HG03442 (cell line): Measurements from ENCODE around the gene KRTAP5-1.

Experiments
- ATAC-seq: cut with Tn5 transposase; IDR thresholded peaks from one replicate; pipeline ENCODE4 v1.9.1; 2021; ENCODE audit warnings: mild to moderate bottlenecking, moderate library complexity; ENCODE audit not compliant: unreplicated experiment

The KRTAP5-1 gene

DNA sequence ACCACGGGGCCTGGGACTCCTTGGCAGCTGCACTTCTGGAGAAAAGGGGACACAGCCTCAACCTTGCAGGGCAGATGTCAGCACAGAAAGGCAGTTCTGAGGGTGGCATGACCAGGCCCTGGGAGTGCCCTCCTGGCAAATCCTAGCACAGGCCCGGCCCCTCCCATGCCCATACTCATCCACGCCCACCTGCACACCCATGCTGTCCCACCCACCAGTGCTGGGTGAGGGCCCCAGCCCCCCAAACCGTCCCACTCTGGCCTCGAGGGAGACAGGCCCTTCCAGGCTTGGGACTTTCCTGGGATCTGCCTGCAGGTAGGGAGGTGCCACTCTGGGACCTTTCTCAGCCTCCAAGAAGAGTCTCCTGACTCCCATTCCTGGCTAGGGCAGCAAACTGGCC is 23.1 kb downstream of the KRTAP5-1 start:
- no peak for ATAC-seq

DNA sequence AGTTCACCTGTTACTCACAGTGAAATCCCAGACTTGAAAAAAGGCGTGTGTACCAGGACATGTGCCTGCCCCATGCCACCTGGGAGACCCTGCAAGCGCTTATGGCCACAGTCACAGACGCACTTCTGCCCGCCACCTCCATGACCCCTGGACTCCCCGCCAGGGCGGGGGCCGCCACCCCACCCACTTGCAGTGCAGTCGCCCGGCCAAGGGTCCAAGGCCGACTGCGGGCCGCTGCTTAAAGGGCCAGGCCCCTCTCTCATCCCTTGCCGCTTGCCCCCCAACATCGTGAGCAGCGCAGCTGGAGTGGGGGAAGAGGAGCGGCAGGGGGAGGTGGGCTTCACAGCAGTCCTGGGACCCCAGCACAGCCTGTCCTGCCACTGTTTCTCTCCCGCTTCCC is 23.8 kb downstream of the KRTAP5-1 start:
- ATAC-seq: no peak

DNA sequence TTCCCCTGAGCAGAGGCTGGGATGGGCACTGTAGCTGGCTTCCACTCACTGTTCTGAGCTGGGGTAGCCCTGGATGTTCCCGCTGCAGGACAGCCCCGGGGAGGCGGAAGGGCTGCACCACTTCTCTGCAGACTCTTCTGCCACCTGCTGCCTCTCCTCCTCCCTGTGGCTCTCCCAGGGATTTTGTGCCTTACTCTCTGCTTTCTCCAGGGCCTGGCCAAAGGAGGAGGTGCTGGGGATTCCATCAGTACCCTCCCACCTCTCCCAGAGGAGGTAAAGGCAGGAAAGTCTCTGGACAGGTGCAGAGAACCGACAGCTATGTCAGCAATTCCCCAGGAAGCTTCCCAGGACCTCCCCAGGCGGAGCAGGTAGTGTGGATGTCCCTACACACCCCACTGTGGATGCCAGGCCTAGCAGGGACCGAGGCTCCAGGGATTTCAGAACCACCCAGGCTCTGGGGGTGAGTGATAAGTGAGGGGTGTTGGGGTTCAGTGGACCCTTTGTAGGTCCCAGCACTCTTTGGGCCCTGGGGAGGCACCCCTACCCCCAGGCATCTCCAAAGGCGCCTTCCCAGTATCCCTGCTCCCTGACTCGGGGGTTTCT is 24.3 kb downstream of the KRTAP5-1 start:
- no peak for ATAC-seq

DNA sequence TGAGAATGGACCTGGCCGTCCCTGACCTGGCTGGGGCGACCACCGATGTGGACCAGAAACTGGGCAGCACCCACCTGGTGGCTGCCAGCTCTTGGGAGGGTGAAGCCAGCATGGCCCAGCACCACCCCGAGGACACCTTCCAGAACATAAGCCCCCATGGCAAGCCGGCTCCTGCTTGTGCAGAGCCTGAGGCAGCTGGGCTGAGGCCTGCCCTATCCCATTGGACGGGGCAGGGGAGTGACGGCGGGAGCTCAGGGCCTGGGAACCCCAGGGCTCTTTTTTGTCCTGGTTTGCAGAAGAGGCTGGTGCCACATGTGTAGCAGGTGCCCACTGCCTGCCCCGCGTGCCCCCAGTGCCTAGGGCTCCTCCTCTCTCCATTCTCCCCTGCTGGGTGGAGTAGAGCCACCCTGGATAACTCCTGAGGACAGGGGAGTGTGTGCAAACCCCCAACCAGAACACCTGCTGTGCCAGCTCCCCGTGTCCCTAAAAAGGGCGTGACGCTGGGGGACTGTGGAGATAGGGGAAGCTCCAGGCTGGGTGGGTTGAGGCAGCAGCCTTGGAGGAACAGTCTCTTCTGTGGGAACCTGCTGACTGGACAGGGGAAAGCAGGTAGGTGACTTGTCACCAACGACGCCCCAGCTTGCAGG is 25.0 kb downstream of the KRTAP5-1 start:
- ATAC-seq: no peak

DNA sequence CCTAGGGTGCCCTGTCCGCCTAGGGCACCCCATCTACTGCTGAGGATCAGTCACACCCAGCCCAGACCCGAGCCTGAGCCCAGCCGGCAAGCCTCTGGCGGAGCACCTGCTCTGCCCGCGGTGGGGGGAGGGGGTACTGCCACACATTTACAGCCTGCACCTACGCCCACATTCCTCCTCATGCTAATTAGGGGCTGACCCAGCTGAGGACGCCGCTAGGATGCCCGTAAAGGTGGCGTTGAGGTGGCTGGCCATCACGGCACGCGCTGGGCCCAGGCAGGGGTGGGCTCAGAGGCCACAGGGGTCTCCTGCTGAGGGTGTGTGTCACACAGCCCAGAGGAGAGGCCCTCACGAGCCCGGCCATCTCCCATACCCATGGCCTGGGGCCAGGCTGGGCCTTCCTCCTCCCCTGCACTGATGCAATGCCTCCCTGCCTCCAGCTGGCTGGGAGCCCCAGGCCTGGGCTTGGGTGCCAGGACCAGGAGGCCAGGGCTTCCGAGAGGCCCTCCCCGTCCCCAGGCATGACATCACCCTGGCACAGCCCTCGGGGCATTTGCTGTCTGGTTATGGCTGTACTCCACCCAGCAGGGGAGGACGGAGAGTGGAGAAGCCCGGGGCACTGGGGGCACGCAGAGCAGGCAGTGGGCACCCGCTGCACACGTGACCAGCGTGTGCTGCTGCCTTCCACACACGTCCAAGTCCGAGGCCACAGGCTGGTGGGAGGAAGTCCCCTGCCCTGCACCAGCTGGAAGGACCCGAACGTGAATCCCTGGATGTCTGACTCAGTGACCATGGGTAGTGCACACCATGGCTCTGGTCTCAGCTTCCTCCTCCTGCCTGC is 25.8 kb downstream of the KRTAP5-1 start:
- no peak for ATAC-seq

DNA sequence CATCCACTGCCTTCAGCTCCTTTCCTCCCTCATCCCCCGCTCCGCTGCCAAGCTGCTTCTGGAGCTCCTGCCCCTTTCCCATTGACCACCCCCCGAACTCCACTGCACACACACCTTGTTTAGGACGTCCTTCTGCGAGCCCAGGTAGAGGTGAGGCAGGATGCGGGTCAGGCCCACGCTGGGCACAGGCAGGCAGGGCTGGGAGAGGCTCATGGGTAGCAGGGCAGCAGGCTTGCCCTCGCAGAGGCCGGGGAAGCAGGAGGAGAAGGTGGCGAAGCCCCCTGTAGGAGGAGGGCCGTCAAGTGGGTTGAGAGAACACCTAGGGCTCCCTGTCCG is 26.3 kb downstream of the KRTAP5-1 start:
- ATAC-seq: no peak

DNA sequence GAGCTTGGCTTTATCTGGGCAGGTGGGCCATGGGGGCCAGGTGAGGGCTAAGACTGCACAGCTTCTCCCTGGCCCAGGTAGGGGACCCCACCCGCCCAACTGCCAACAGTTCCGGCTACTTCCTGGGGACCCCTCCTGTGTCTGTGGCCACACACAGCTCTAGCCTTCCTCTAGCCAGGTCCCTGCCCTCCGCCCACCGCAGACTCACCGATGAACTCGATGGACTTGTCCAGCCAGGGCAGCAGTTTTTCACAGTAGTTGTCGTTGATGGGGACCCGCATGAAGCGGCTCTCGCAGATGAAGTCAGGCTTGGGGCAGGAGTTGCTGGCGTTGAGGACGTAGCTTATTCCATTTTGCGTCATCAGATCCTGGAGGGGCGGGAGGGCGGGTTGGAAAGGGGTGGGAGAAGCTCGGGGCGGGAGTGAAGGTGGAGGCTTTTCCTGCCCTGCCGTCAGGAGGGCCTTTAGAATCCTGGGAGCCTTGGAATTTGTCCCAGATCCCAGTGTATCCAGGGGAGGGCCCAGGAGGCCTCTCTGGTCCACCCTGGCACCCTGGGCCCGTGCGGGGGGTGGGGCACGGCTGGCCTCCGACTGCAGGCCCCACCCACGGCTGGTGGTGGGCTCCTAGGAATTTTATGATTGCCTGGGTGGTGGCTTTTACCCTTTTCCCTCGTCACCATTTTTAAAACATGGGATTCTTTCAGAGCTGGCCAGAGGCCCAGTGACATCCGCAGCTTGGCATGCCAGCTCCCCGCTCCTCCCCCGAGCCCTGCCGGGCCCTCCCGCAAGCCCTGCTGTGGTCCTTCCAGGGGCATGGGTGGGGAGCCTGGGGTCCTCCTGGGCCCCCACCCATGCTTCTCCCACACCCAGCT is 26.9 kb downstream of the KRTAP5-1 start:
- no peak for ATAC-seq

DNA sequence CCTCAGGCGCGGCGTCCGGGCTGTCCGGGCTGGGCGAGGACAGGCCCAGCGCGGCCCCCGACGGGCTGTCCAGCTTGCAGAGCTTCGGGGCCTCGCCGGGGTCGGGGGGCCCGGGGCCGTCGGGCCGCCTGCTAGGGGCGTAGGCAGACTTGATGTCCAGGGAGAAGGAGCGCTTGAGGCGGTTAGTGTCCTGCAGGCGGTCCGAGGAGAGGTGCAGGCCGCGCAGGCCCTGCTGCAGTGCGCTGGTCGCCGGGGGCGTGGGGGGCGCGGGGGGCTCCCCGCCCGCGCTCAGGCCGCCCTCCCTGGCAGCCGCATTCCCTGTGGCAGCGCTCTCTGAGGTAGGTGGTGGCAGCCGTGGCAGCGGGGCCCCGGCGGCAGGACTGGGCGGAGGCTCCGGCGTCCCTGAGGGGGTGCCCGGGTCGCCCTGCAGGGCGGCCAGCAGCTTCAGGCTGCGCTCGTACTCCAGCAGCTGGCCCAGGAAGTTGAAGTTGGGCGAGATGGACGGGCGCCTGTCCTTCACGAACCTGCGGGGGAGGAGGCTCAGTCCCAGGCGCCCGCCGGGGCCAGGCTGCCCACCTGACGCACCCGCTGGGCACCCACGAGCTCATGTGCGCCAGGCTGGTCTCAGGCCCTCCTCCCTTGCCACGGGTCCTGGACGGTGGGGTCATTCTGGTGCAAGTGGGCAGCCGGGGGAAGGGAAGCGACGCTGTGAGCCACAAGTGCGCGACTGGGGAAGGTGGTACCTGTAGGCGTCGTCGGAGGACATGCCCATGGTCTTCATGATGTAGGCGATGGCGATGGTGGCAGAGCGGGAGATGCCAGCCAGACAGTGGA is 27.8 kb downstream of the KRTAP5-1 start:
- ATAC-seq: no peak

DNA sequence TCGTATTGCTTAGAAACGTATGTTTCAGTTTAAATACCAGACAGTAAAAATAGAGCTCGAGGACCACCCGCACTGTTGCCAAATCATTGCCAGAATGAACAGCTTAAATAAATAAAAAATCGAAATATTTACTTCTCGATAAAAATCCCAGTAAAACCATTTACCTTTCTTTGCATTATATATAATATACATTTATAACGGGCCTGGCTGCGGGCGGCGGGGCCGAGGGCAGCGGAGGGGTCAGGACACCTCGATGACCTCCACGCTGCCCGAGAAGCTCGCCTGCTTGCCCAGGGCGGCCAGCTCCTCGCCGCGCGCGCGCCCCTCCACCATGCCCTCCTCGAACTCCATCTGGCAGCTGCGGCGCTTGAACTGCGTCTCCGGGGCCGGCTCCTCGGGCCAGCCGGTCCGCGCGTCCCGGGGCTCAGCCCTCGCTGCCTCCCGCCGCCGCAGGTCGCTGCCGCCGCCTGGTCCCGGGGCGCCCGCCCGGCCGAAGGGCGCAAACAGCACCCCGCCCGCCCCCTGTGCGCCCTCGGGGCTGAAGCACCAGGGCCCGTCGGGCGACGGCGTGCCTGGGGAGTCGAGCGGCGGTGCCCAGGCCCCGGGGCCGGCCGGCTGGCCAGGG is 28.7 kb downstream of the KRTAP5-1 start:
- ATAC-seq: no peak

DNA sequence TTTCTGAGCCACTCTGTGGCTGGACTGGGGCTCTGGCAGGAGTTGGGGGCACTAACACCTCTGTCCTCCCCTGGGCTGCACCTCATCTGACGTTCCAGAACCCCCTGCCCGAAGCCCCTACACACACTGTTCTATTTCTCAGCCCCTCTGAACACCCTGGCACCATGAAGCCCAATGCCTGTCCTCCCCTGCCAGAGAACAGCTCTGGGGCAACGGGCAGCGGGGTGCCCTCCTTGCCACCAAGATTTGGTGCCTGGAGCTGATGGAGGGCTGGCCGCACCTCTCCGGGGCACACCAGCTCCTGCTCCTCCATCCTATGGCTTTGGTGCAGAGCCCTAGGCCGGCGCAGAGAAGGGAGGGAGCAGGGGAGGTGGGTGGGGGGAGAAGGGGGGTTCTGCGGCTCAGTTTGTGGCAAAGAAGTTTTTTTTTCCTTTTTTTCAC is 29.4 kb downstream of the KRTAP5-1 start:
- ATAC-seq: no peak

DNA sequence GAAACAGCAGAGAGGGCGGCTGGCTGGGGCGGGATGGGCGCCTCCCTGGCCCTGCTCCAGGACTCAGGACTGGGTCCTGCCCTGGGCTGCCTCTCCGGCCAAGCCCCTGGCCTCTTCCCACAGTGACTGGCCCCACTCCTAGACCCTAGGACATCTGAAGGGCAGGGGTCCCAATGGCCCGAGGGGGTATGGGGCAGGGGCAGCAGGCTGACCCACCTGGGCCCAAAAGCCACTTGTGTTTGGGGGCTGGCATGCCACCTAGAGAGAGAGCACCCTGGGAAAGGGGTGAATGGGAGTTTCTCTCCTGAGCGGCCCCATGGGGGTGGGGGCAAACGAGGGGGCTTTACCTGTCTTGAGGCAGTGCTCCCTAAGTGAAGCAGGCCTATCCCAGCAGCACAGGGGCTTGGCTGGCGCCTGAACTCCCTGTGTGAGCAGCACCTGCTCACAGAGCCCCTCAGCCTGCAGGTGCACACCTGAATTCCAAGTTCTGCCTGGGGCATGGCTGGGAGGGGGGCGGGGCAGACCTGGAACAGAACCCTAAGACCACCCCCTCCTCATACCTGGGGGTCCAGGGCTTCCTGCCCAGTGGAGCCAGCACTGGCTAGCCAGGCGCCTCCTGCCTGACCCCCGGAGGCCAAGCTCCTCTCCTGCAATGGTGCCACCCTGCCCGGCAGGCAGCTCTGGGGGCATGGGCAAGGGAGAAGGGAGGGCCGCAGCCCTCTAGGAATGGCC is 29.9 kb downstream of the KRTAP5-1 start:
- no peak for ATAC-seq

DNA sequence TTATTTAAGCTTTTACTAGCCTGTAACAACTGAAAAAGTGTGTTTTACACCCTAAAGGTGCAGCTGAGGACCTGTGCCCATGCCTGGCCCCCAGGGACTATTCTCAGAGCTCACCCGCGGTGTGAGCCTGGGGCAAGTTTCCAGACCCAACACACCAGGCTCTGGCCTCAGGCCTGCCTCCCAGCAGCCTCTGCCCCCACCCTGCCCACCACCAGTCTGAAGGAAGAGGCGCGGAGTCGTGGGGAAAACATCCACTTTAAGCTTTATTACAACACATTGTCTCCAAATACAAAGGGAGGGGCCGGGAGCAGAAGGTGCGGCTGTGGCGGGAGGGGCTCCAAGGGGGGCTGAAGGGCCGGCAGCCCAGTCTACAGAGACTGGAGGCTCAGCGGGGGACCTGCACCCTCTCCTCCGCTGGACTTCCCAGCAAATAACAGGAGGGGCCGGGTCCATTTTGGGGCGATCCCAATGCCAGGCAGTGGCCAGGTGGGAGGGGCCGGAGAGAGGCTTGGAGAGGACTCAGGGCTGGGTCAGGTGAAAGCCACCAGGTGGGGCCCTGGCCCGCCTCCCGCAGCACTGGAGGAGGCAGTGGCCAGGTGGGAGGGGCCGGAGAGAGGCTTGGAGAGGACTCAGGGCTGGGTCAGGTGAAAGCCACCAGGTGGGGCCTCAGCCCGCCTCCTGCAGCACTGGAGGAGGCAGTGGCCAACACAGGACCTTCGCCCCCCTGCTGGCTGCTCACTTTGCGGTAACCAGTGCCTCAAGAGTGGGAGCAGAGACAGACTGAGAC is 31.1 kb downstream of the KRTAP5-1 start:
- ATAC-seq: no peak

DNA sequence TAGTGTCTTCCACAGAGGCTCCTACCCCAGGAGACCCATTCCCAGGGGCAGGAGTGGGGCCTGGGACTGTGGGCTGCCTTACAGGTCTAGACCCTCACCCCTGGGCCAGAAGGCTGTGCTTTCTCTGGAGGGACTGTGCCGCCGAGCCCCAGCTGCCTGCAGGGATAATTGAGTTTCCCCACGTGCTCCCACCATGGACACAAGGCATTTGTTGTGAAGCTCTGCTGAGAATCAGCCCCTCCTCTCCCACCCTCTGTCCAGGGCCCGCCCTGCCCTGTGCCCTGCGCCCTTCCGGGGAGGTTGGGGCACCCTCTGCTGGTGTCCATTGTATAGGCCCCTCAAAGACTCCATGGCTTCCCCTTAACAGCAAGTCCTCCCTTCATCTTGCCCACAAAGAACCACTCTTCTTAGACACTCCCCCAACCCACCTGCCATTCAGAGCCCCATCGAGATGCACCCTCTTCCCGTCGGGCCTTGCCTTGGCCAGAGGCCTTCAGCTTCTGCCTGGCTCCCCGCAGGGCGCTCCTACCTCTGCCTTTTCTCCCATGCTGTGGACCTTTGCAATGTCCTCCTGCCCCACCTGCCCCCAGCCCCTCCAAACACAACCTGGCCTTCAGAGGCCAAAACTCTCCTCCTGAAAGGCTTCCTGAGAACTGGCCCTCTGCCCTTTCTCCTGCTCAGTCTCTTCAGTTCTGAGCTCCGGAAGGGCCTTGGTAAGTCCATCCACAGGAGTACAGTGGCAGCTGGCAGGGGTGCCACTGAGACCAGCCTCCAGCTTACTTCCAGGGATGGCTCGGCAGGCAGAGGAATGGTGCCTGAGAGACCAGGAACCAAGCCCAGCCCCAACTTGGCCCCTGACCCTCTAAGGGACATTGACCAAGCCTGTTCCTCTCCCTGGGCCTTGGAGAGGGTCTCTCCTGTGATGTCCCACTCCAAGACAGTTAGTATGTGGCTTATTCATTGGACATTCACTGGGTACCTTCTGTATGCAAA is 35.4 kb downstream of the KRTAP5-1 start:
- ATAC-seq: no peak

DNA sequence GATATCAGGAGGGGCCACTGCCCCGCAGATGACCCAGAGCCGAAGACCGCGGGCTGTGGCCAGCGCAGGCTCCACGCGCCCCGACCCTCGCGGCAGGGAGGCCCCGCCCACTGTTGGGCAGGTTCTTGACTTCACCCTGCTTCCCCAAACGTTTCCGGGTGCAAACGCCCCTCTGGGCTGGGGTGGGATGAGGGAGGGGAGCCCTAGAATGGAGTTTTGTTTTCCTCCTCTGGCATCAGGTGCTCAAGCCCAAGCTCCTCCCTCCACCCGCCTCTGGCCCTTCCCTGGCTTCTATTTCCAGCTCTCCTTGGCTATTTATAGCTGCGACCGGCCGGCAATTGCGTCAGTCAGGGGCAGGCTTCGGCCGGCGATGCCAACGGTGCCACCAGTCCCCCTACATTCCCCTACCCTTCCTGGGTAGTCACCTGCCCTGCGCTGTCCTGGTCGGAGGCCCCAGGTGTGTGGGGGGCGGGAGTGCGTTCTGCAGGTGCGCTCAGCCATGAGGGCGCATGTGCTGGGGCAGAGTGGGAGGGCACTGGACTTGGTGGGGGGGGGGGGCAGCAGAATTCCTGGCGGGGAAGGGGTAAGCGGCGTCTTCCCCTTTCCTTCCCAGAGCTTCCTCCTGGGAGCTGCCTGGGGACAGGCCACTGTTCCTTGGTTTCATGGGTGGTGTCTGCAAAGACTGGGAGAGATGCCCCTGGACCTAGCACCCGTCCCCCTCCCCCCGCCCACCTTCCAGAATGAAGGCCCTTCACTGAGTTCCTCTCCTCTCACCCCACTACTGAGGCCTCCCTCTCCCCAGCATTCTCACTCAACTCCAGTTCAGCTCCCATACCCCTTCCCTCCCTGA is 36.6 kb downstream of the KRTAP5-1 start:
- ATAC-seq: no peak

DNA sequence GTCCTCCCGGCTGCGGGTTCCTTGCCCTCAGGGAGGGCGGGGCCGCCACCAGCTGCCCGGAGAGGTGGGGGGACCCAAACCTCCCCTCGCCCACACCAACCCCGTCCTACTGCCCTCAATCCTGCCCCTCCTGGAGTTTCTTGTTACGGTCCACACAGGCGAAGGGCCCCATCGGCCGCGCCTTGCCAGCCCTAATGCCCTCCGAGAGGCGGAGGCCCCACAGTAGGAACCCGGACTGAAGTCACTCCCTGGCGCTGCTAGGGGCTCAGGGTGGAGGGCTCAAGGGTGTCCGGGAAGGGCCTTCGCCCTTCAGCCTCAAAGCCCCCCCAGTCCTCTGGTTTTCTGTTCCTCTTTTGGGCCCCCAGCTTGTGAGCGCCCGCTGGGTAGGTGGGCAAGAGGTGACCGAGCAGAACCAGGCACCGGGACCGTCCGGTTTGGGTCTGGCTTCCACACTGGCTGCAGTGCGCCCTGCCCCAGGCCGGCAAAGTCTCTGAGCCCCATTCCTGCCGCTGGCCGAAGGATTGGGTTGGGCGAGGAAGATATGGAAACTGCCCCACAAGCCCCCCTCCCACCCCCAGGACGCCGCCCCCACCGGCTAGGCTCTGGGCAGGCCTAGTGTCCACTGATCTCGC is 37.5 kb downstream of the KRTAP5-1 start:
- ATAC-seq: no peak
